Esophagus squamous epithelium (tissue), 5 donors: ENCODE measurements around the gene RIN3. TPM values are rescaled to one million over a fixed set of nuclear protein-coding genes. Genes with fewer than 3 reads are reported as not detected.

Experiments used
- DNase-seq: peaks from one replicate; lab custom pipeline; 2025; lab: John Stamatoyannopoulos, UW
- H3K27ac ChIP-seq, 4 donors: fragments of 200-600 bp; sonication (generic); one replicate each; pipeline ENCODE4 v1.5.1; 2016 to 2019; ENCODE audit warnings: mild to moderate bottlenecking in 1 of 4
- H3K27me3 ChIP-seq, 4 donors: fragments of 200-600 bp; sonication (generic); 1 replicate in 3 of 4; 2 replicates in 1 of 4; pipeline versions ENCODE4 v1.5.1 to v1.6.0; 2017 to 2021; ENCODE audit warnings: antibody characterized with exemption in 1 of 4
- H3K36me3 ChIP-seq, 3 donors: fragments of 200-600 bp; sonication (generic); one replicate each; pipeline ENCODE4 v1.5.1; 2016 to 2019
- H3K4me1 ChIP-seq, 3 donors: fragments of 200-600 bp; sonication (generic); one replicate each; pipeline ENCODE4 v1.5.1; 2017 to 2019
- H3K4me3 ChIP-seq, 4 donors: fragments of 200-600 bp; sonication (generic); 1 replicate in 3 of 4; 2 replicates in 1 of 4; pipeline ENCODE4 v1.5.1; 2016 to 2019; ENCODE audit warnings: mild to moderate bottlenecking in 2 of 4, moderate library complexity in 1 of 4
- H3K9me3 ChIP-seq, 3 donors: fragments of 200-600 bp; sonication (generic); one replicate each; pipeline ENCODE4 v1.5.1; 2016 to 2019
- POLR2A ChIP-seq, 4 donors: fragments of 450-650 bp; IDR thresholded peaks; one replicate each; pipeline ENCODE4 v1.6.1; 2017; ENCODE audit warnings: antibody characterized with exemption in 4 of 4, mild to moderate bottlenecking in 4 of 4, moderate library complexity in 3 of 4
- WGBS, 2 donors: methylation state at CpG; one replicate each; pipeline ENCODE4 v1.1.5; 2018; 5-methylcytosine and 5-hydroxymethylcytosine counted together
- intact Hi-C: fragments of 100-400 bp; cut with DNase I; formaldehyde crosslinking; loops from one replicate; pipeline ENCODE4 v1.15.0; 2022
- total RNA-seq, 4 donors: library from RNA; depleted of rRNA; stranded (reverse); fragments of >200 nt; gene quantifications; one replicate each; pipeline ENCODE4 v1.1.0, GENCODE V29; 2016
- TF ChIP-seq, protein P1 (sequence below), 6 experiments: fragments of 450-650 bp in 4 of 6; fragments of 200-600 bp in 2 of 6; sonication (generic) in 2 of 6; IDR thresholded peaks; one replicate each; pipeline ENCODE4 v1.5.1; 2016 to 2019; ENCODE audit warnings: antibody characterized with exemption in 6 of 6, mild to moderate bottlenecking in 4 of 6, moderate library complexity in 4 of 6
- donor health status: DM: yes; HTN: yes; CAD: no.

The RIN3 gene
- total RNA-seq, 4 donors from 2014 or later, result 1.9 to 9.7 (median 4.4) TPM

GRCh38 chr14:92512807-92513203 is 776 bp upstream of the RIN3 start:
- TF ChIP-seq, protein P1, sequence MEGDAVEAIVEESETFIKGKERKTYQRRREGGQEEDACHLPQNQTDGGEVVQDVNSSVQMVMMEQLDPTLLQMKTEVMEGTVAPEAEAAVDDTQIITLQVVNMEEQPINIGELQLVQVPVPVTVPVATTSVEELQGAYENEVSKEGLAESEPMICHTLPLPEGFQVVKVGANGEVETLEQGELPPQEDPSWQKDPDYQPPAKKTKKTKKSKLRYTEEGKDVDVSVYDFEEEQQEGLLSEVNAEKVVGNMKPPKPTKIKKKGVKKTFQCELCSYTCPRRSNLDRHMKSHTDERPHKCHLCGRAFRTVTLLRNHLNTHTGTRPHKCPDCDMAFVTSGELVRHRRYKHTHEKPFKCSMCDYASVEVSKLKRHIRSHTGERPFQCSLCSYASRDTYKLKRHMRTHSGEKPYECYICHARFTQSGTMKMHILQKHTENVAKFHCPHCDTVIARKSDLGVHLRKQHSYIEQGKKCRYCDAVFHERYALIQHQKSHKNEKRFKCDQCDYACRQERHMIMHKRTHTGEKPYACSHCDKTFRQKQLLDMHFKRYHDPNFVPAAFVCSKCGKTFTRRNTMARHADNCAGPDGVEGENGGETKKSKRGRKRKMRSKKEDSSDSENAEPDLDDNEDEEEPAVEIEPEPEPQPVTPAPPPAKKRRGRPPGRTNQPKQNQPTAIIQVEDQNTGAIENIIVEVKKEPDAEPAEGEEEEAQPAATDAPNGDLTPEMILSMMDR (IDR thresholded peaks at IDR 0.05), result no peak
- no peak for TF ChIP-seq POLR2A (IDR thresholded peaks at IDR 0.05)
- Histone ChIP-seq H3K27me3 (peaks cover 0 to 10% (median 0%) of the 10 kb centered on the region in 4 donors), H3K4me3 (peak overlapping the region; percentile 61 to 85 (median 80)), H3K9me3 (no peaks in the 10 kb centered on the region), H3K4me1 (peaks cover 0 to 64% (median 17%) of the 10 kb centered on the region in 3 donors), H3K27ac (peak overlapping the region; percentile 82 to 91 (median 86)), H3K36me3 (no peaks in the 10 kb centered on the region)
- intact Hi-C loops, result no loop called here
- no peak for DNase-seq
- WGBS, 2 donors, result 65 to 93% methylated on average over 4 to 9 of the region's 9 CpGs

- TF ChIP-seq, protein P1 (IDR thresholded peaks at IDR 0.05), result no peak
- no peak for TF ChIP-seq POLR2A (IDR thresholded peaks at IDR 0.05)
- Histone ChIP-seq H3K4me1 (peaks cover 0 to 77% (median 19%) of the 10 kb centered on the region in 3 donors), H3K27ac (peak overlapping the region; percentile 82 to 91 (median 86)), H3K36me3 (no peaks in the 10 kb centered on the region), H3K9me3 (no peaks in the 10 kb centered on the region), H3K27me3 (peaks cover 0 to 10% (median 0%) of the 10 kb centered on the region in 4 donors), H3K4me3 (peak overlapping the region; percentile 61 to 85 (median 80))
- WGBS, 2 donors, result 4% methylated on average over 10 of the region's 81 CpGs; no CpG with 5 or more reads in 1 of the 2 donors
- DNase-seq, result no peak
- intact Hi-C loops, result no loop called here
These were observed 624 bp downstream of the RIN3 start for GRCh38 chr14:92513966-92514843.

- H3K27me3 ChIP-seq, result peaks cover 0 to 10% (median 0%) of the 10 kb centered on the region in 4 donors
- no peaks in the 10 kb centered on the region for H3K36me3 ChIP-seq
- WGBS, 2 donors, result 70% methylated on average over 9 to 10 of the region's 15 CpGs
- intact Hi-C loops, result no loop called here
- TF ChIP-seq POLR2A (IDR thresholded peaks at IDR 0.05), result no peak
- TF ChIP-seq, protein P1 (IDR thresholded peaks at IDR 0.05), result no peak
- peak overlapping the region; percentile 61 to 85 (median 80) for H3K4me3 ChIP-seq
- H3K9me3 ChIP-seq, result no peaks in the 10 kb centered on the region
- peaks cover 0 to 83% (median 19%) of the 10 kb centered on the region in 3 donors for H3K4me1 ChIP-seq
- no peak for DNase-seq
- peak overlapping the region in 3 of 4 donors; percentile 84 to 91 (median 89) for H3K27ac ChIP-seq
These were observed 1.4 kb downstream of the RIN3 start for GRCh38 chr14:92514844-92515514.

GRCh38 chr14:92515546-92516343 is 2.2 kb downstream of the RIN3 start:
- Histone ChIP-seq H3K27ac (peak overlapping the region in 3 of 4 donors; percentile 84 to 91 (median 89)), H3K4me3 (peak overlapping the region in 3 of 4 donors; percentile 61 to 82 (median 79)), H3K36me3 (no peaks in the 10 kb centered on the region), H3K27me3 (peaks cover 0 to 10% (median 0%) of the 10 kb centered on the region in 4 donors), H3K4me1 (peaks cover 0 to 83% (median 19%) of the 10 kb centered on the region in 3 donors), H3K9me3 (no peaks in the 10 kb centered on the region)
- 66 to 87% methylated on average over 4 to 5 of the region's 5 CpGs for WGBS, 2 donors
- TF ChIP-seq, protein P1 (IDR thresholded peaks at IDR 0.05), result no peak
- TF ChIP-seq POLR2A (IDR thresholded peaks at IDR 0.05), result no peak
- intact Hi-C loops, result no loop called here
- DNase-seq, result no peak
